Hypothalamus (tissue), 51 donors: Measurements from ENCODE around the gene DOCK3.
A peak's percentile ranks its signal among the peaks of the same experiment; 100 is the strongest.
"Not testable (repeated sequence)": the region's sequence is repeated elsewhere in the genome, so short reads cannot be mapped to it uniquely, and the experiment has no call there.

Experiments used
- DNase-seq, 51 donors: peaks; one replicate each; lab custom pipeline; 2025; lab: John Stamatoyannopoulos, UW

Gene DOCK3

DNA sequence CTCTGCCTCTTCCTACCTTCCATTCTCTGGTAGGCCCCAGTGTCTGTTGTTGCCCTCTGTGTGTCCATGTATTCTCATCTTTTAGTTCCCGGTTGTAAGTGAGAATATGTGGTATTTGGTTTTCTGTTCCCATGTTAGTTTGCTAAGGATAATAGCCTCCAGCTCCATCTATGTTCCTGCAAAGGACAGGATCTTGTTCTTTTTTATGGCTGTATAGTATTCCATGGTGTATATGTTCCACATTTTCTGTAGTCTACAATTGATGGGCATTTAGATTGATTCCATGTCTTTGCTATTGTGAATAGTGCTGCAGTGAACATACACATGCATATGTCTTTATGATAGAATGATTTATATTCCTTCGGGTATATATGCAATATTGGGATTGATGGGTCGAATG is 107.0 kb downstream of the DOCK3 start:
- not testable (repeated sequence) for DNase-seq

GRCh38 chr3:50786631-50787030 is 111.9 kb downstream of the DOCK3 start:
- DNase-seq: no peak

- not testable (repeated sequence) for DNase-seq
These were observed 116.2 kb downstream of the DOCK3 start for GRCh38 chr3:50790894-50791293.

DNA sequence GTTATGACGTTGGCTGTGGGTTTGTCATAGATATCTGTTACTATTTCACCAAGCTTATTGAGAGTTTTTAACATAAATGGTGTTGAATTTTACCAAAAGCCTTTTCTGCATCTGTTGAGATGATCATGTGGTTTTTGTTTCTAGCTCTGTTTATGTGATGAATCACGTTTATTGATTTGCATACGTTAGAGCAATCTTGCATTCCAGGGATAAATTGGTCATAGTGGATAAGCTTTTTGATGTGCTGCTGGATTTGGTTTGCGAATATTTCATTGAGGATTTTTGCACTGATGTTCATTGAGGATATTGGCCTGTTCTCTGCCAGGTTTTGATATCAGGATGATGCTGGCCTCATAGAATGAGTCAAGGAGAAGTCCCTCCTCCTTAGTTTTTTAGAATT is 117.8 kb downstream of the DOCK3 start:
- no peak for DNase-seq

DNA sequence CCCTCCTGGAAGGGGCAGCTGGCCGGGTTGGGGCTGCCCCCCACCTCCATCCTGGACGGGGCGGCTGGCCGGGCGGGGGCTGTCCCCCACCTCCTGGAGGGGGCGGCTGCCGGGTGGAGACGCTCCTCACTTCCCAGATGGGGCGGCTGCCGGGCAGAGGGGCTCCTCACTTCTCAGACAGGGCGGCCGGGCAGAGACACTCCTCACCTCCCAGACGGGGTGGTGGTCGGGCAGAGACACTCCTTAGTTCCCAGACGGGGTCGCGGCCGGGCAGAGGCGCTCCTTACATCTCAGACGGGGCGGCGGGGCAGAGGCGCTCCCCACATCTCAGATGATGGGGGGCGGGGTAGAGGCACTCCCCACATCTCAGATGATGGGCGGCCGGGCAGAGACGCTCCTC is 129.1 kb downstream of the DOCK3 start:
- not testable (repeated sequence) for DNase-seq

GRCh38 chr3:50804376-50804775 is 129.6 kb downstream of the DOCK3 start:
- DNase-seq: not testable (repeated sequence)

GRCh38 chr3:50805321-50805720 is 130.6 kb downstream of the DOCK3 start:
- DNase-seq: no peak

DNA sequence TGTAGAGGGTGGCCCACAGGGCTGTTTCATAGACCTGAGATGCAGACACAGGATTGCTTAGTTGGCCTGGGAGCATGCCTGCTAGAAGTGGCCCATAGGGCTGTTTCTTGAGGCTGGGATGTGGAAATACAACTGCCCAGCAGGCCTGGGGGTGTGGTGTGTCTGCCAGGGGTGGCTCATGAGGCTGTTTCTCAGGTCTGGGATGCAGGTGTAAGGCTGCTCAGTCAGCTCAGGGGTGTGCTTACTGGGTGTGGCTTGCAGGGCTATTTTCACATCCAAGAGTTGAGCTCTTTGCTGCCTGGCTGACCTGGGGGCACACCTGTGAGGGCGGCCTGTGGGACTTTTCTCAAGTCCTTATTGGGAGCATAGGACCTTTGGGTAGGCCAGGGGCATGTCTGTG is 131.3 kb downstream of the DOCK3 start:
- no peak for DNase-seq

DNA sequence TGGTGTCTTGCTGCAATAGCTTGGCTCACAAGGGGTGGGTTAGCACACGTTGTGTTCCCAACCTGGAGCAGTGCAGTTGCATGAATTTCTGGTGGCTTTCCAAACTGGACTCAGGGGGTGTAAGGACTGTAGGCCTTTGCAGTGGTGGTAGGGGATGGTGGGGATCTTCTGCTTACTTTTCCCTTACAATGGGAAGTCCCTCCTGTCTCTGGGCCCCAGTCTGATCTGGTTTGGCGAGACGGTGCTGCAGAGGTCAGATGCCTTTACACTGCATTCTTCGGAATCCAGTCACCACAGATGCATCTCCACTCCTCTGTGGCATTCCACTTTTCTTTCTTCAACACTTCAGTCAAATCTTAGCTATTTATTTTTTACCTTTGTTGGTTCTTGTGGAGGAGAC is 132.1 kb downstream of the DOCK3 start:
- DNase-seq: no peak

GRCh38 chr3:50807266-50807665 is 132.5 kb downstream of the DOCK3 start:
- DNase-seq: no peak

DNA sequence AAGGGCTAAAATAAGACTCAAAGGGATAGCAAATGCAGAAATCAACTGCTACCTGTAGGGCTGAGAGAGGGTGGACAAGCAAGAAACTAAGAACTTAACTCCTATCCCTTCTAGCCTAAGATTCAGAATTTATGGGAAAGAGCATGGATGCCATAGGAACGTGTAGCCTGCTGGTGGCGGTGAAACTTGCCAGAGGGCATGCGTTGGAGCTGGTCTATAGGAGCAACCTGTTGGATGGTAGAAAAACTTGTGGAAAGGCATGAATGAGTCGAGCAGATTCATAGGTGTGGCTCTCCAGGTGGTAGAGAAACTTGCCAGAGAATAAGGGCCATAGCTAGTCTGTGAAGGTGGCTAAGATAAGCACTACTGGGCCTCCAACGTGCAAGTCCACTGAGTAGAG is 137.2 kb downstream of the DOCK3 start:
- DNase-seq: no peak

DNA sequence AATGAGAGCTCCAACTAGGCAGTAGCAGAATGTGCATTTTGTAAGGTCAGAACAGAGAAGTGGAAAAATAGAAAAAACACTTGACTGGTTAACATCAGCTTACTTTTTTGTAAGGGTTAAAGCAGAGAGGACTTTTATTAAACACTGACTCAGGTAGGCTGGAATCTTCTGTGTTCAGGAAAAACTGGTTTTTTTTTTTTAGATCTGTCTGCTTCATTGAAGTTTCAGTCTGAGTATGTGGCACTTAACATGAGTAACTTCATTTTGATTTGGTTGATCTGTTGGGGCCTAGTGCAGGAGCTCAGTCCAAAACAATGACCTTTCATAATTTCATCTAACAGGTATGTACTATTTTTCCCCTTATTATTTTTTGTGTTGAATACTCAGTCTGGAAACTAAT is 141.1 kb downstream of the DOCK3 start:
- no peak for DNase-seq

- no peak for DNase-seq
These were observed 142.2 kb downstream of the DOCK3 start for GRCh38 chr3:50816894-50817293.

GRCh38 chr3:50817756-50818529 is 143.2 kb downstream of the DOCK3 start:
- no peak for DNase-seq

GRCh38 chr3:50819882-50820281 is 145.2 kb downstream of the DOCK3 start:
- no peak for DNase-seq

GRCh38 chr3:50825841-50826240 is 151.1 kb downstream of the DOCK3 start:
- DNase-seq: no peak

DNA sequence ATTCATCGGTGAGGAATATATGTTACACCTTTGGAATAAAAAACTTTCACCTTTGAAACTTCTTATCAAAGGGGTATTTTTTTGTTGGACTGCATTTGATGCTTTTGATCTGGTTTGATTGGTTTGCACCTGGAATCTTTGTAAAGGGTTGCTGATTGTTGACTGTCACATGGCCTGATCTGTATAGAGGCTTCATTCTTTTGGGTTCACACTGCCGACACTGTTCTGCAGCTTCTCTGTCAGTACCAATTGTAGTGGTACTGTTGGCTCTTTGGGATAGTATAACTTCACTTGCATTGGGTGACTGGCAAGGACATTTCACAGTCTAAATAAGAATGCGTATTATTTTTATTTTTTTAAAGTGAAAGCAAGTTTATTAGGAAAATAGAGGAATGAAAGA is 155.7 kb downstream of the DOCK3 start:
- DNase-seq: peak in 23 of 51 donors; percentile 2 to 80 (median 18)

DNA sequence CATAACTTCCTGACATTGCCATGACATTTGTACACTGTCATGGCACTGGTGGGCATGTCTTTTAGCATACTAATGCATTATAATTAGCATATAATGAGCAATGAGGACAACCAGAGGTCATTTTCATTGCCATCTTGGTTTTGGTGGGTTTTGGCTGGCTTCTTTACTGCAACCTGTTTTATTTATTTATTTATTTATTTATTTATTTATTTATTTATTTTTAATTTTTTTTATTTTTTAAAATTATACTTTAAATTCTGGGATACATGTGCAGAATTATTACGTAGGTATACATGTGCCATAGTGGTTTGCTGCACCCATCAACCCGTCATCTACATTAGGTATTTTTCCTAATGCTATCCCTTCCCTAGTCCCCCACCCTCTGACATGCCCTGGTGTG is 156.3 kb downstream of the DOCK3 start:
- DNase-seq: not testable (repeated sequence)

- peak in 1 of 51 donors; percentile 14 for DNase-seq
These were observed 166.3 kb downstream of the DOCK3 start for GRCh38 chr3:50840983-50841489.

DNA sequence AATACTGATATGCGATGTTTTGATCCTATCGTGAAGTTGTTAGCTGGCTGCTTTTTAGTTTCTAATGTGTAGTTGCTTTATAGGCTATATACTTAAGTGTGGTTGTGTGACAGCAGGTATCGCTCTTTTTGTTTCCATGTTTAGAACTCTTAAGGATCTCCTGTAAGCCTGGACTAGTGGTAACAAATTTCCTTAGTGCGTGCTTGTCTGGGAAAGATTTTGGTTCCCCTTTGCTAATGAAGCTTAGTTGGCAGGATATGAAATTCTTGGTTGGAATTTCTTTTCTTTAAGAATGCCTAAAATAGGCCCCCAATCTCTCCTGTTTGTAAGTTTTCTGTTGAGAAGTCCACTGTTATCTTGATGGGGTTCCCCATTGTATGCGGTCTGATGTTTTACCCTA is 173.6 kb downstream of the DOCK3 start:
- DNase-seq: no peak

DNA sequence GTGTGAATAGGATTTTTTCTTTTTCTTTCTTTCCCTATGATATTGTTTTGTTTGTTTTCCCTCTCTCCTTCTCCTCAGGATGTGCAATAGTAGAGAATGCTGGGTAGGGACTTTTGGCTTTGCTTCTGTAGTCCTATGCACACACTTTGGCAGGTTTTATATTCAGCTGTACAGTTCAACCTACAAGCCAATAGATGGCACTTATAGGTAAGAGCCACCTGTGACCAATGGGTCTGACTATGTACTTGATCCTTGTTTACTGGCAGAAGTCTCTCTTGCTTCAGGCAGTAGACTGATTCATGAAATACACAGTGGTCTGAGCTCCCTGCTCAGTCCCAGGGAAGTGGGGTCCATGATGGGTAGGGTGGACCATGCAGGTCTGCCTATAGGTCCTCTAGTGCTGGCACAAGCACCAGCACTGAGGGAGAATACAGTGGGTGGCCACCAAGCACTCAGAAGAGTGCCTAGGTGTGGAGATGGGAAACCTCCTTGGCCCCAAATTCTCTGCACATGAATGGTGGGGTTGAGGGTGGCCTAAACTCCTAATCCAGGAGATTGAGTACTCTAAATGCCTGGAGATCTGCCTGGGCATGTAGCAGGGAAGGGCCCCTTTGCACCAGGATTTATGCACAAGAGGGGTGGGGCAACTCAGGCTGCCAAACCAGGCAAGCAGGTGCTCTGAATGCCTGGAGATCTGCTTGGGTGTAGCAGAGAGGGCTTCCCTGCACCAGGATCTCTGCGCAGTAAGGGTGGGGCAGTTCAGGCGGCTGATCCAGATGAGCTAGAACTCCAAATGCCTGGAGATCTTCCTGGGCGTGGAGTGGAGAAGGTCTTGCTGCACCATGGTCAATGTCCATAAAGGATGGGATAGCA is 176.1 kb downstream of the DOCK3 start:
- DNase-seq: no peak

GRCh38 chr3:50853936-50854335 is 179.2 kb downstream of the DOCK3 start:
- no peak for DNase-seq
